Trophoblast cell (in vitro differentiated cells and primary cell): ENCODE results near the gene FOXF2.

ENCODE experiments used
- DNase-seq, 2 donors: peaks; one replicate each; pipeline ENCODE4 v3.0.0-alpha.2; 2016
- H2AFZ ChIP-seq: 2 replicates; pipeline ENCODE4 v1.6.1; 2013; ENCODE audit warnings: low read length, moderate library complexity, mild to moderate bottlenecking; ENCODE audit not compliant: insufficient read depth, poor library complexity
- H2AK5ac ChIP-seq: 2 replicates; pipeline ENCODE4 v1.6.1; 2013; ENCODE audit warnings: mild to moderate bottlenecking, low read length
- H2BK120ac ChIP-seq: 2 replicates; pipeline ENCODE4 v1.6.1; 2013; ENCODE audit warnings: low read length, mild to moderate bottlenecking, moderate library complexity; ENCODE audit not compliant: insufficient read depth, poor library complexity
- H2BK12ac ChIP-seq: 2 replicates; pipeline ENCODE4 v1.6.1; 2013; ENCODE audit warnings: mild to moderate bottlenecking, low read length, moderate library complexity
- H2BK5ac ChIP-seq: 2 replicates; pipeline ENCODE4 v1.6.1; 2013; ENCODE audit warnings: low read length, low read depth, moderate library complexity, mild to moderate bottlenecking; ENCODE audit not compliant: poor library complexity
- H3K14ac ChIP-seq: 2 replicates; pipeline ENCODE4 v1.6.1; 2013; ENCODE audit warnings: mild to moderate bottlenecking, low read length
- H3K18ac ChIP-seq: 2 replicates; pipeline ENCODE4 v1.6.1; 2013; ENCODE audit warnings: mild to moderate bottlenecking, low read length
- H3K23ac ChIP-seq: 2 replicates; pipeline ENCODE4 v1.6.1; 2013; ENCODE audit warnings: low read length
- H3K27ac ChIP-seq: 2 replicates; pipeline ENCODE4 v1.5.1; 2013; ENCODE audit warnings: low read depth, mild to moderate bottlenecking, inconsistent platforms, low read length, moderate library complexity
- H3K27me3 ChIP-seq: 2 replicates; pipeline ENCODE4 v1.6.1; 2013; ENCODE audit warnings: inconsistent platforms, mild to moderate bottlenecking, low read length, moderate library complexity; ENCODE audit not compliant: insufficient read depth
- H3K36me3 ChIP-seq, 2 experiments: 1 replicate in 1 of 2; 2 replicates in 1 of 2; pipeline ENCODE4 v1.6.1; 2013; ENCODE audit warnings: low read length in 2 of 2, mild to moderate bottlenecking in 2 of 2, moderate library complexity in 1 of 2; ENCODE audit not compliant: insufficient read depth in 2 of 2, control insufficient read depth in 1 of 2
- H3K4ac ChIP-seq: 2 replicates; pipeline ENCODE4 v1.6.1; 2013; ENCODE audit warnings: low read depth, mild to moderate bottlenecking, low read length, moderate library complexity
- H3K4me1 ChIP-seq, 2 experiments: 1 replicate in 1 of 2; 2 replicates in 1 of 2; pipeline ENCODE4 v1.6.1; 2013; ENCODE audit warnings: low read length in 2 of 2, mild to moderate bottlenecking in 2 of 2, moderate library complexity in 1 of 2; ENCODE audit not compliant: insufficient read depth in 2 of 2, control insufficient read depth in 1 of 2
- H3K4me2 ChIP-seq: 2 replicates; pipeline ENCODE4 v1.6.1; 2013; ENCODE audit warnings: inconsistent platforms, mild to moderate bottlenecking, low read length, moderate library complexity
- H3K4me3 ChIP-seq: 2 replicates; pipeline ENCODE4 v1.5.1; 2013; ENCODE audit warnings: mild to moderate bottlenecking, low read depth, low read length, inconsistent platforms
- H3K79me1 ChIP-seq: one replicate; pipeline ENCODE4 v1.6.1; 2013; ENCODE audit warnings: low read length
- H3K79me2 ChIP-seq: 2 replicates; pipeline ENCODE4 v1.6.1; 2013; ENCODE audit warnings: low read length, mild to moderate bottlenecking; ENCODE audit not compliant: control insufficient read depth, insufficient read depth, poor library complexity
- H3K9ac ChIP-seq: 2 replicates; pipeline ENCODE4 v1.6.1; 2013; ENCODE audit warnings: mild to moderate bottlenecking, low read length
- H3K9me3 ChIP-seq: 2 replicates; pipeline ENCODE4 v1.6.1; 2013; ENCODE audit warnings: low read depth, mild to moderate bottlenecking, control low read depth, inconsistent platforms, low read length; ENCODE audit not compliant: insufficient read depth
- H4K12ac ChIP-seq: 2 replicates; pipeline ENCODE4 v1.6.1; 2013; ENCODE audit warnings: low read depth, mild to moderate bottlenecking, low read length, moderate library complexity
- H4K8ac ChIP-seq: 2 replicates; pipeline ENCODE4 v1.6.1; 2013; ENCODE audit warnings: low read depth, mild to moderate bottlenecking, low read length, moderate library complexity
- H4K91ac ChIP-seq: one replicate; pipeline ENCODE4 v1.6.1; 2013; ENCODE audit warnings: low read depth, mild to moderate bottlenecking, low read length, moderate library complexity
- WGBS: extraction: QIAGEN DNeasy Blood & Tissue Kit; methylation state at CpG from one replicate; pipeline ENCODE4 v1.1.7; 2013; ENCODE audit warnings: missing lambda C conversion rate; ENCODE audit not compliant: insufficient read length, insufficient coverage; ENCODE audit errors: extremely low coverage; 5-methylcytosine and 5-hydroxymethylcytosine counted together

FOXF2 gene

GRCh38 chr6:1364791-1365190 is 24.6 kb upstream of the FOXF2 start:
- H3K9ac ChIP-seq = no peak overlapping the region
- H2AK5ac ChIP-seq = no peak overlapping the region
- no peak overlapping the region for H2BK12ac ChIP-seq
- no peak overlapping the region for H2AFZ ChIP-seq
- H4K91ac ChIP-seq = no peak overlapping the region
- H3K9me3 ChIP-seq = peaks cover 2% of the 10 kb centered on the region
- H2BK5ac ChIP-seq = no peak overlapping the region
- no peaks in the 10 kb centered on the region for H3K36me3 ChIP-seq
- no peaks in the 10 kb centered on the region for H3K27me3 ChIP-seq
- no peaks in the 10 kb centered on the region for H3K79me2 ChIP-seq
- DNase-seq = no peak
- no peak overlapping the region for H3K23ac ChIP-seq
- no peak overlapping the region for H3K4me2 ChIP-seq
- H3K4ac ChIP-seq = no peak overlapping the region
- no CpG with 5 or more reads among the region's 2 CpGs for WGBS
- no peak overlapping the region for H3K18ac ChIP-seq
- no peak overlapping the region for H3K4me3 ChIP-seq
- H3K79me1 ChIP-seq = no peaks in the 10 kb centered on the region
- H2BK120ac ChIP-seq = no peak overlapping the region
- H3K27ac ChIP-seq = no peak overlapping the region
- H3K4me1 ChIP-seq = no peaks in the 10 kb centered on the region
- H4K8ac ChIP-seq = no peak overlapping the region
- no peak overlapping the region for H3K14ac ChIP-seq
- H4K12ac ChIP-seq = no peak overlapping the region

DNA sequence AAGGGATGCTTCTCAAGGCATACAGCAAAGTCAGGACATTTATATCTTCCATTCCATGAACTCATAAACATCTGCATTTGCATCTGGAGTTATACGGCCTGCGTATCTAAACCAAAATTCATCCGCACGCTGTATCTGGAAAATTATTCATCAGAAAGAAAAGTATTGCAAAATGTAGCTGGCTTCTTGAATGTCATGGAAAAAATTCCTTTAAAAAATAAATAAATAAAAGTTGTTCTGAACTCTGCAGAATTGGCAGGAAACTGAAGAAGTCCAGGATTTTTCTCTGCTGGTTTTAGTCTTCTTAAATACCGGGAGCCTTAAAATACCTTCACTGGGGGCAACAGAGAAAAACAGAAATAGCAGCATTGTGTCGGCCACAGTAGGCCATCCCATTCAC is 23.7 kb upstream of the FOXF2 start:
- Histone ChIP-seq H3K9ac (no peak overlapping the region), H2BK12ac (no peak overlapping the region), H3K36me3 (no peaks in the 10 kb centered on the region), H3K9me3 (peaks cover 4% of the 10 kb centered on the region), H4K12ac (no peak overlapping the region), H3K23ac (no peak overlapping the region), H3K4me2 (no peak overlapping the region), H3K18ac (no peak overlapping the region), H3K27ac (no peak overlapping the region), H4K91ac (no peak overlapping the region), H4K8ac (no peak overlapping the region), H3K4ac (no peak overlapping the region), H3K79me2 (no peaks in the 10 kb centered on the region), H3K79me1 (no peaks in the 10 kb centered on the region), H3K27me3 (no peaks in the 10 kb centered on the region), H2AK5ac (no peak overlapping the region), H3K4me1 (no peaks in the 10 kb centered on the region), H2BK120ac (no peak overlapping the region), H3K14ac (no peak overlapping the region), H2BK5ac (no peak overlapping the region), H2AFZ (no peak overlapping the region), H3K4me3 (no peak overlapping the region)
- WGBS = no CpG with 5 or more reads among the region's 6 CpGs
- DNase-seq = no peak

GRCh38 chr6:1367771-1368170 is 21.6 kb upstream of the FOXF2 start:
- H4K8ac ChIP-seq = no peak overlapping the region
- H4K91ac ChIP-seq = no peak overlapping the region
- no peak overlapping the region for H2AK5ac ChIP-seq
- no peaks in the 10 kb centered on the region for H3K79me2 ChIP-seq
- no peak for DNase-seq
- H3K4ac ChIP-seq = no peak overlapping the region
- no peak overlapping the region for H3K9ac ChIP-seq
- H3K27me3 ChIP-seq = no peaks in the 10 kb centered on the region
- no peak overlapping the region for H2BK120ac ChIP-seq
- WGBS = no CpG with 5 or more reads among the region's 9 CpGs
- H3K79me1 ChIP-seq = no peaks in the 10 kb centered on the region
- H3K4me3 ChIP-seq = no peak overlapping the region
- no peak overlapping the region for H3K23ac ChIP-seq
- H3K9me3 ChIP-seq = peaks cover 4% of the 10 kb centered on the region
- no peak overlapping the region for H3K18ac ChIP-seq
- H2BK12ac ChIP-seq = no peak overlapping the region
- no peak overlapping the region for H4K12ac ChIP-seq
- H2BK5ac ChIP-seq = no peak overlapping the region
- H3K36me3 ChIP-seq = no peaks in the 10 kb centered on the region
- H3K27ac ChIP-seq = no peak overlapping the region
- no peak overlapping the region for H3K4me2 ChIP-seq
- H3K4me1 ChIP-seq = no peaks in the 10 kb centered on the region
- H2AFZ ChIP-seq = no peak overlapping the region
- H3K14ac ChIP-seq = no peak overlapping the region

DNA sequence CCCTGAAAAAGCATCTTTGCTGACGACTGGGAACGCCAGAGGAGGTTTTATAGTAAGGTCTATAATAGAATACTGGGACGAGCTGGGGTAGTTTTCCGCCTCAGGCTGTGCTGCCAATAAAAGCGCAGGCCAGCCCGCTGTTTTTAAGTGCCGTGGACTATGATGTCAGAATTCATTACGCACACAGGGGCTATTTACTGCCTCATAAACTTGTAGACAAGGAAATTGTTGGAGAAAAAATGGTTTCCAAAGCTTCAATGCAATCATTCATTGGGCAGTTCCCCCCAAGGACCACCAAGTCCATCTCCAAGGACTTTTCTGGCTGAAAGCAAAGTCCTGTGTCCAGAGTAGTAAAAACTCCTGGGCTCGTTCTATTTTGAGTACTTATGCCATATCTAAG is 20.4 kb upstream of the FOXF2 start:
- no peak overlapping the region for H3K9ac ChIP-seq
- DNase-seq = no peak
- no peak overlapping the region for H4K12ac ChIP-seq
- no peaks in the 10 kb centered on the region for H3K4me1 ChIP-seq
- no CpG with 5 or more reads among the region's 9 CpGs for WGBS
- H4K91ac ChIP-seq = no peak overlapping the region
- H3K36me3 ChIP-seq = no peaks in the 10 kb centered on the region
- no peak overlapping the region for H2BK120ac ChIP-seq
- no peaks in the 10 kb centered on the region for H3K27me3 ChIP-seq
- H2AFZ ChIP-seq = no peak overlapping the region
- no peak overlapping the region for H3K4ac ChIP-seq
- H3K23ac ChIP-seq = no peak overlapping the region
- H2BK12ac ChIP-seq = no peak overlapping the region
- no peaks in the 10 kb centered on the region for H3K79me1 ChIP-seq
- H3K9me3 ChIP-seq = peaks cover 4% of the 10 kb centered on the region
- no peak overlapping the region for H3K18ac ChIP-seq
- no peak overlapping the region for H3K14ac ChIP-seq
- no peak overlapping the region for H4K8ac ChIP-seq
- no peak overlapping the region for H2BK5ac ChIP-seq
- no peak overlapping the region for H3K27ac ChIP-seq
- H3K79me2 ChIP-seq = no peaks in the 10 kb centered on the region
- H3K4me3 ChIP-seq = no peak overlapping the region
- H2AK5ac ChIP-seq = no peak overlapping the region
- H3K4me2 ChIP-seq = no peak overlapping the region
